ENCODE results near the gene NEURL1.

Gene NEURL1

GRCh38 chr10:103564776-103565520, 71.4 kb downstream of the NEURL1 start:
- TF ChIP-seq, protein P1, sequence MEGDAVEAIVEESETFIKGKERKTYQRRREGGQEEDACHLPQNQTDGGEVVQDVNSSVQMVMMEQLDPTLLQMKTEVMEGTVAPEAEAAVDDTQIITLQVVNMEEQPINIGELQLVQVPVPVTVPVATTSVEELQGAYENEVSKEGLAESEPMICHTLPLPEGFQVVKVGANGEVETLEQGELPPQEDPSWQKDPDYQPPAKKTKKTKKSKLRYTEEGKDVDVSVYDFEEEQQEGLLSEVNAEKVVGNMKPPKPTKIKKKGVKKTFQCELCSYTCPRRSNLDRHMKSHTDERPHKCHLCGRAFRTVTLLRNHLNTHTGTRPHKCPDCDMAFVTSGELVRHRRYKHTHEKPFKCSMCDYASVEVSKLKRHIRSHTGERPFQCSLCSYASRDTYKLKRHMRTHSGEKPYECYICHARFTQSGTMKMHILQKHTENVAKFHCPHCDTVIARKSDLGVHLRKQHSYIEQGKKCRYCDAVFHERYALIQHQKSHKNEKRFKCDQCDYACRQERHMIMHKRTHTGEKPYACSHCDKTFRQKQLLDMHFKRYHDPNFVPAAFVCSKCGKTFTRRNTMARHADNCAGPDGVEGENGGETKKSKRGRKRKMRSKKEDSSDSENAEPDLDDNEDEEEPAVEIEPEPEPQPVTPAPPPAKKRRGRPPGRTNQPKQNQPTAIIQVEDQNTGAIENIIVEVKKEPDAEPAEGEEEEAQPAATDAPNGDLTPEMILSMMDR (IDR thresholded peaks at IDR 0.05; ENCODE audit: control insufficient read depth, insufficient read depth, low read depth, low read length, missing control alignments) = peak; percentile 59
- no peak overlapping the region for H3K4me3 ChIP-seq (ENCODE audit: control insufficient read depth, low read depth, low read length)
- no peak for DNase-seq (ENCODE audit: low read depth)

DNA sequence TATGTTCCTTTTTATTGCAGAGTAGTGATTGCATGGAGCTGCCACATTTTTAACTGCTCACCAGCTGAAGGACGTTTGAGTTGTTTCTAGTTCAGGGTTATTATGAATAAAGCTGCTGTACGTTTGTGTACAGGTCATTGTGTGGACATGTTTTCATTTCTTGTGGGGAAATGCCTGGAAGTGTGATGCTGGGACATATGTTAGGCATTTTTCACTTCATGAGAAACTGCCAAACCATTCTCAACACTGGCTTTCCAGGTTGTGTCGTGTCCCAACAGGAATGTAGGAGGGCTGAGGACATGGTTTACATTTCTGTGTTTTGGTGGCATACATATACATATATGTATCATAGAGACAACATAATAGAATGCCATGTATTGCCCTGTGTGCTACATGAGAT, 73.0 kb downstream of the NEURL1 start:
- TF ChIP-seq, protein P1 (IDR thresholded peaks at IDR 0.05; ENCODE audit: control insufficient read depth, insufficient read depth, low read depth, low read length, missing control alignments) = no peak
- no peak overlapping the region for H3K4me3 ChIP-seq (ENCODE audit: control insufficient read depth, low read depth, low read length)

GRCh38 chr10:103568505-103568904, 75.0 kb downstream of the NEURL1 start:
- TF ChIP-seq, protein P1 (IDR thresholded peaks at IDR 0.05; ENCODE audit: control insufficient read depth, insufficient read depth, low read depth, low read length, missing control alignments) = no peak
- DNase-seq (ENCODE audit: low read depth) = no peak
- no peak overlapping the region for H3K4me3 ChIP-seq (ENCODE audit: control insufficient read depth, low read depth, low read length)

More for the DNA sequence above, 73.0 kb downstream of the NEURL1 start:
- no peak for DNase-seq (ENCODE audit: low read depth)

GRCh38 chr10:103569896-103570295, 76.4 kb downstream of the NEURL1 start:
- TF ChIP-seq, protein P1 (IDR thresholded peaks at IDR 0.05; ENCODE audit: control insufficient read depth, insufficient read depth, low read depth, low read length, missing control alignments) = no peak
- no peak overlapping the region for H3K4me3 ChIP-seq (ENCODE audit: control insufficient read depth, low read depth, low read length)
- no peak for DNase-seq (ENCODE audit: low read depth)

DNA sequence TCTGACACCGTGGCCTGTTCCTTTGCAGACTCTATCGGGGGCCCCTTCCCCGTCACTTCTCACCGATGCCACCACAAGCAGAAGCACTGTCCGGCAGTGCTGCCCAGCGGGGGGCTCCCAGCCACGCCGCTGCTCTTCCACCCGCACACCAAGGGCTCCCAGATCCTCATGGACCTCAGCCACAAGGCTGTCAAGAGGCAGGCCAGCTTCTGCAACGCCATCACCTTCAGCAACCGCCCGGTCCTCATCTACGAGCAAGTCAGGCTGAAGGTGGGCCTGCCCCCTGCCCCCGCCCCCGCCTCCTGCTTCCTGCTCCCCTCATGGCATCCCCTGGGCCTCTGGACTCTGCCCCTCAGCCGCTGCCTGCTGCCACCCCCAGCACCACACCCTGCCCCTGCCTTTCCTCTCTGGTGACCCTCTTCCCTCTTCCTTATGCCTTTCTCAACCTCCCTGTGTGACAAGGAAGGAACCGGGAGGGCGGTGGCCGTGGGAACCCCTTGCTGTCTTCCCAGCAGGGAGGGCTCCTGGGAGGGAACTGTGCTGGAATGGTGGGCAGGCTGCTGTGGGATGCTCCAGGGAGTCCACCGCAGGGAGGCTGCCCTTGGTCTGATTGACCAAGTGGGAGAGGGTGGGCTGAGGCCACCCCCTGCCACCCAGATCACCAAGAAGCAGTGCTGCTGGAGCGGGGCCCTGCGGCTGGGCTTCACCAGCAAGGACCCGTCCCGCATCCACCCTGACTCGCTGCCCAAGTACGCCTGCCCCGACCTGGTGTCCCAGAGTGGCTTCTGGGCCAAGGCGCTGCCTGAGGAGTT, 77.5 kb downstream of the NEURL1 start:
- no peak overlapping the region for H3K4me3 ChIP-seq (ENCODE audit: control insufficient read depth, low read depth, low read length)
- no peak for DNase-seq (ENCODE audit: low read depth)
- TF ChIP-seq, protein P1 (IDR thresholded peaks at IDR 0.05; ENCODE audit: control insufficient read depth, insufficient read depth, low read depth, low read length, missing control alignments) = no peak

- TF ChIP-seq, protein P1 (IDR thresholded peaks at IDR 0.05; ENCODE audit: control insufficient read depth, insufficient read depth, low read depth, low read length, missing control alignments) = no peak
- no peak overlapping the region for H3K4me3 ChIP-seq (ENCODE audit: control insufficient read depth, low read depth, low read length)
- no peak for DNase-seq (ENCODE audit: low read depth)
Measured at GRCh38 chr10:103571656-103571975, 78.1 kb downstream of the NEURL1 start.
